Astrocyte (in vitro differentiated cells and primary cell): ENCODE results near the gene SHANK2. TPM values are rescaled to one million over a fixed set of nuclear protein-coding genes. Genes with fewer than 3 reads are reported as not detected.

Experiments
- DNase-seq: peaks from one replicate; pipeline ENCODE4 v3.0.0-alpha.2; 2010; ENCODE audit warnings: low read depth
- FAIRE-seq: peaks from 2 replicates; lab custom pipeline; 2011; peaks lifted over from hg19 to GRCh38; lab: Jason Lieb, UNC
- H2AFZ ChIP-seq: 2 replicates; pipeline ENCODE4 v1.6.0; 2012; ENCODE audit warnings: low read depth, low read length, inconsistent platforms
- H3K27ac ChIP-seq: 2 replicates; pipeline ENCODE4 v1.5.1; 2011; ENCODE audit warnings: low read depth, low read length, inconsistent platforms
- H3K27me3 ChIP-seq: 2 replicates; pipeline ENCODE4 v1.6.0; 2011; ENCODE audit warnings: low read length, inconsistent platforms; ENCODE audit not compliant: insufficient read depth
- H3K36me3 ChIP-seq: 2 replicates; pipeline ENCODE4 v1.5.1; 2011; ENCODE audit warnings: low read length, inconsistent platforms; ENCODE audit not compliant: insufficient read depth
- H3K4me1 ChIP-seq: 2 replicates; pipeline ENCODE4 v1.5.1; 2011; ENCODE audit warnings: low read length, inconsistent platforms; ENCODE audit not compliant: insufficient read depth
- H3K4me2 ChIP-seq: 2 replicates; pipeline ENCODE4 v1.6.0; 2012; ENCODE audit warnings: low read length, inconsistent platforms
- H3K4me3 ChIP-seq: 2 replicates; pipeline ENCODE4 v1.5.1; 2011; ENCODE audit warnings: low read depth, mild to moderate bottlenecking, low read length, inconsistent platforms; ENCODE audit not compliant: insufficient read depth
- H3K79me2 ChIP-seq: 2 replicates; pipeline ENCODE4 v1.6.0; 2012; ENCODE audit warnings: mild to moderate bottlenecking, low read length, inconsistent platforms; ENCODE audit not compliant: insufficient read depth
- H3K9ac ChIP-seq: 2 replicates; pipeline ENCODE4 v1.6.0; 2012; ENCODE audit warnings: mild to moderate bottlenecking, low read length, inconsistent platforms
- H3K9me3 ChIP-seq: 2 replicates; pipeline ENCODE4 v1.5.1; 2012; ENCODE audit warnings: low read depth, mild to moderate bottlenecking, low read length, inconsistent platforms; ENCODE audit not compliant: insufficient read depth
- H4K20me1 ChIP-seq: 2 replicates; pipeline ENCODE4 v1.6.0; 2012; ENCODE audit warnings: low read length, inconsistent platforms; ENCODE audit not compliant: insufficient read depth
- H3K27ac Mint-ChIP-seq: one replicate; pipeline ENCODE4 v1.8.0; 2021; ENCODE audit warnings: mild to moderate bottlenecking, mixed read lengths; ENCODE audit not compliant: unreplicated experiment
- H3K27me3 Mint-ChIP-seq: one replicate; pipeline ENCODE4 v1.8.0; 2021; ENCODE audit warnings: low read depth, mixed read lengths; ENCODE audit not compliant: unreplicated experiment
- H3K36me3 Mint-ChIP-seq: one replicate; pipeline ENCODE4 v1.8.0; 2021; ENCODE audit warnings: low read depth, mixed read lengths; ENCODE audit not compliant: unreplicated experiment
- H3K4me1 Mint-ChIP-seq: one replicate; pipeline ENCODE4 v1.8.0; 2021; ENCODE audit warnings: low read depth, mixed read lengths; ENCODE audit not compliant: unreplicated experiment
- H3K4me3 Mint-ChIP-seq: one replicate; pipeline ENCODE4 v1.8.0; 2021; ENCODE audit warnings: mild to moderate bottlenecking, moderate library complexity, mixed read lengths; ENCODE audit not compliant: unreplicated experiment
- H3K9me3 Mint-ChIP-seq: one replicate; pipeline ENCODE4 v1.8.0; 2021; ENCODE audit warnings: mild to moderate bottlenecking, mixed read lengths; ENCODE audit not compliant: unreplicated experiment
- CTCF ChIP-seq: IDR thresholded peaks from 2 replicates; pipeline ENCODE4 v1.5.1; 2011; ENCODE audit warnings: low read depth, mild to moderate bottlenecking, inconsistent platforms, low read length, moderate library complexity; ENCODE audit not compliant: insufficient read depth
- EZH2 ChIP-seq: IDR thresholded peaks from 2 replicates; pipeline ENCODE4 v1.6.1; 2012; ENCODE audit warnings: mild to moderate bottlenecking, low read length, inconsistent platforms; ENCODE audit not compliant: insufficient read depth
- total RNA-seq: library from RNA; stranded (reverse); gene quantifications from 2 replicates; pipeline ENCODE4 v1.2.1, GENCODE V29; 2021

The SHANK2 gene
- total RNA-seq, 1 donor from 2014 or later: 10.1 TPM

GRCh38 chr11:71269603-71270511 lies 17.5 kb upstream of the SHANK2 start:
- no peak for TF ChIP-seq CTCF
- TF ChIP-seq EZH2: no peak
- Mint-ChIP-seq H3K9me3 (peaks cover 21% of the 10 kb centered on the region), H3K27ac (no peak overlapping the region), H3K36me3 (no peaks in the 10 kb centered on the region), H3K27me3 (peaks cover 28% of the 10 kb centered on the region), H3K4me3 (no peak overlapping the region), H3K4me1 (peaks cover 10% of the 10 kb centered on the region)
- Histone ChIP-seq H3K4me3 (no peak overlapping the region), H2AFZ (no peak overlapping the region), H4K20me1 (no peaks in the 10 kb centered on the region), H3K9ac (no peak overlapping the region), H3K4me1 (peaks cover 5% of the 10 kb centered on the region), H3K4me2 (no peak overlapping the region), H3K36me3 (no peaks in the 10 kb centered on the region), H3K79me2 (no peaks in the 10 kb centered on the region), H3K27me3 (peaks cover 5% of the 10 kb centered on the region), H3K27ac (no peak overlapping the region), H3K9me3 (peaks cover 5% of the 10 kb centered on the region)
- DNase-seq (peak; percentile 8), FAIRE-seq (no peak)

- H3K27me3 Mint-ChIP-seq: peaks cover 31% of the 10 kb centered on the region
- no peak overlapping the region for H3K4me3 ChIP-seq
- no peak for FAIRE-seq
- H3K79me2 ChIP-seq: no peaks in the 10 kb centered on the region
- DNase-seq: no peak
- H3K9me3 Mint-ChIP-seq: peaks cover 13% of the 10 kb centered on the region
- no peak overlapping the region for H3K4me2 ChIP-seq
- no peak overlapping the region for H3K27ac Mint-ChIP-seq
- peaks cover 5% of the 10 kb centered on the region for H3K9me3 ChIP-seq
- no peaks in the 10 kb centered on the region for H3K36me3 Mint-ChIP-seq
- H3K4me1 ChIP-seq: peaks cover 5% of the 10 kb centered on the region
- no peak for TF ChIP-seq EZH2
- no peak for TF ChIP-seq CTCF
- no peak overlapping the region for H3K27ac ChIP-seq
- peaks cover 8% of the 10 kb centered on the region for H3K27me3 ChIP-seq
- H2AFZ ChIP-seq: no peak overlapping the region
- peaks cover 10% of the 10 kb centered on the region for H3K4me1 Mint-ChIP-seq
- no peaks in the 10 kb centered on the region for H4K20me1 ChIP-seq
- H3K36me3 ChIP-seq: no peaks in the 10 kb centered on the region
- H3K9ac ChIP-seq: no peak overlapping the region
- no peak overlapping the region for H3K4me3 Mint-ChIP-seq
These were observed 16.4 kb upstream of the SHANK2 start for GRCh38 chr11:71268706-71269321.
